ENCODE measurements around the gene IGFL2.

GRCh38 chr19:46191972-46192371 is 43.9 kb downstream of the IGFL2 start:
- TF ChIP-seq EZH2phosphoT487 (IDR thresholded peaks at IDR 0.05; ENCODE audit: borderline replicate concordance) = no peak
- TF ChIP-seq, protein P1, sequence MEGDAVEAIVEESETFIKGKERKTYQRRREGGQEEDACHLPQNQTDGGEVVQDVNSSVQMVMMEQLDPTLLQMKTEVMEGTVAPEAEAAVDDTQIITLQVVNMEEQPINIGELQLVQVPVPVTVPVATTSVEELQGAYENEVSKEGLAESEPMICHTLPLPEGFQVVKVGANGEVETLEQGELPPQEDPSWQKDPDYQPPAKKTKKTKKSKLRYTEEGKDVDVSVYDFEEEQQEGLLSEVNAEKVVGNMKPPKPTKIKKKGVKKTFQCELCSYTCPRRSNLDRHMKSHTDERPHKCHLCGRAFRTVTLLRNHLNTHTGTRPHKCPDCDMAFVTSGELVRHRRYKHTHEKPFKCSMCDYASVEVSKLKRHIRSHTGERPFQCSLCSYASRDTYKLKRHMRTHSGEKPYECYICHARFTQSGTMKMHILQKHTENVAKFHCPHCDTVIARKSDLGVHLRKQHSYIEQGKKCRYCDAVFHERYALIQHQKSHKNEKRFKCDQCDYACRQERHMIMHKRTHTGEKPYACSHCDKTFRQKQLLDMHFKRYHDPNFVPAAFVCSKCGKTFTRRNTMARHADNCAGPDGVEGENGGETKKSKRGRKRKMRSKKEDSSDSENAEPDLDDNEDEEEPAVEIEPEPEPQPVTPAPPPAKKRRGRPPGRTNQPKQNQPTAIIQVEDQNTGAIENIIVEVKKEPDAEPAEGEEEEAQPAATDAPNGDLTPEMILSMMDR (conservative IDR thresholded peaks at IDR 0.05; ENCODE audit: low read length) = no peak
